ENCODE results near the gene ENOX2.

The ENOX2 gene

DNA sequence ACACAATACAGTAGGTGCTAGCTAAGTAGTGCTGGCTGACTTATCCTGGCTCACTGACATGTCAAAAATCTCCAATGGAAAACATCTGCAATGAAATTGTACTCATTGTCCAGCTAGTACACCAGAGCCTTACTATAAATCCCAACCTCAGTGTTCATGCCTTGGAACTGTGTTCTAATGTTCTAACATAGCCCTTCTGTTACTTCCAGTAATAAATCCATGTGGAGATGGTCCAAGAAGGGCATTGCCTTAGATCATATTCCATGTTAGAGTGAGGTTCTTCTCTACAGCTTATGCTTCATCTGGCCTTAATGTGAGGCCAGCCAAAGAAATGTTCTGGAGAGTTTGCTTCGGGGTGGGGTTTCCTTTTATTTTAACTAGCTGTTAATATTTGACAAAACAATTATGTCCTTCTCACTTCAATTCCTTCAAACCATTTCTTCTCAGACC, 25.1 kb downstream of the ENOX2 start:
- Histone ChIP-seq H4K20me1 (ENCODE audit: insufficient read depth, low read length, poor library complexity, severe bottlenecking) (no peaks in the 10 kb centered on the region), H3K9me2 (replicated peaks; ENCODE audit: low read depth, low read length) (no peaks in the 10 kb centered on the region), H3K27me3 (ENCODE audit: insufficient read depth, low read length, poor library complexity, severe bottlenecking) (no peaks in the 10 kb centered on the region), H3K36me3 (ENCODE audit: insufficient read depth, low read length) (no peaks in the 10 kb centered on the region), H3K79me2 (ENCODE audit: insufficient read depth, low read length) (no peaks in the 10 kb centered on the region), H3K4me2 (ENCODE audit: low read depth, low read length, poor library complexity, severe bottlenecking) (no peak overlapping the region), H3F3A (ENCODE audit: low read depth) (no peaks in the 10 kb centered on the region), H3K9me3 (ENCODE audit: insufficient read depth, low read depth, low read length) (no peaks in the 10 kb centered on the region), H3K4me1 (ENCODE audit: insufficient read depth, low read length, poor library complexity, severe bottlenecking) (no peaks in the 10 kb centered on the region), H2AFZ (ENCODE audit: low read length) (no peak overlapping the region), H3K4me3 (ENCODE audit: low read length, poor library complexity, severe bottlenecking) (no peak overlapping the region), H3K9ac (ENCODE audit: low read depth, low read length, poor library complexity, severe bottlenecking) (no peak overlapping the region)
- TF ChIP-seq, protein P1, sequence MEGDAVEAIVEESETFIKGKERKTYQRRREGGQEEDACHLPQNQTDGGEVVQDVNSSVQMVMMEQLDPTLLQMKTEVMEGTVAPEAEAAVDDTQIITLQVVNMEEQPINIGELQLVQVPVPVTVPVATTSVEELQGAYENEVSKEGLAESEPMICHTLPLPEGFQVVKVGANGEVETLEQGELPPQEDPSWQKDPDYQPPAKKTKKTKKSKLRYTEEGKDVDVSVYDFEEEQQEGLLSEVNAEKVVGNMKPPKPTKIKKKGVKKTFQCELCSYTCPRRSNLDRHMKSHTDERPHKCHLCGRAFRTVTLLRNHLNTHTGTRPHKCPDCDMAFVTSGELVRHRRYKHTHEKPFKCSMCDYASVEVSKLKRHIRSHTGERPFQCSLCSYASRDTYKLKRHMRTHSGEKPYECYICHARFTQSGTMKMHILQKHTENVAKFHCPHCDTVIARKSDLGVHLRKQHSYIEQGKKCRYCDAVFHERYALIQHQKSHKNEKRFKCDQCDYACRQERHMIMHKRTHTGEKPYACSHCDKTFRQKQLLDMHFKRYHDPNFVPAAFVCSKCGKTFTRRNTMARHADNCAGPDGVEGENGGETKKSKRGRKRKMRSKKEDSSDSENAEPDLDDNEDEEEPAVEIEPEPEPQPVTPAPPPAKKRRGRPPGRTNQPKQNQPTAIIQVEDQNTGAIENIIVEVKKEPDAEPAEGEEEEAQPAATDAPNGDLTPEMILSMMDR (conservative IDR thresholded peaks at IDR 0.05; ENCODE audit: low read length): no peak
- no peak for TF ChIP-seq EZH2phosphoT487 (IDR thresholded peaks at IDR 0.05; ENCODE audit: borderline replicate concordance)

DNA sequence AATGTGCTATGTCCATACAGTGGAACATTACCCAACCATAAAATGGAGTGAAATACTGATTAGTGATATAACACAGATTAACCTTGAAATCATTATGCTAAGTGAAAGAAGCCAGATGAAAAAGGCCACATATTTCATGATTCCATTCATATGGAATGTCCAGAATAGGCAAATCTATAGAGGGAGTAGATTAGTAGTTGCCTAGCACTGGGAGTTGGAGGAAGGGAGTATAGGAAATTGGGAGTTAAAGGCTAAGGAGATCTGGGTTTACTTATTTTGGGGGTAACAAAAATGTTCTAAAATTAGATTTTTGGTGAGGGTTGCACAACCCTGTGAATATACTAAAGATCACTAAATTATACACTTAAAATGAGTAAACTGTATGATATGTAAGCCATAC, 26.8 kb downstream of the ENOX2 start:
- Histone ChIP-seq H2AFZ (ENCODE audit: low read length) (no peak overlapping the region), H3K79me2 (ENCODE audit: insufficient read depth, low read length) (no peaks in the 10 kb centered on the region), H4K20me1 (ENCODE audit: insufficient read depth, low read length, poor library complexity, severe bottlenecking) (no peaks in the 10 kb centered on the region), H3K9me2 (replicated peaks; ENCODE audit: low read depth, low read length) (no peaks in the 10 kb centered on the region), H3F3A (ENCODE audit: low read depth) (no peaks in the 10 kb centered on the region), H3K36me3 (ENCODE audit: insufficient read depth, low read length) (no peaks in the 10 kb centered on the region), H3K27me3 (ENCODE audit: insufficient read depth, low read length, poor library complexity, severe bottlenecking) (no peaks in the 10 kb centered on the region), H3K9ac (ENCODE audit: low read depth, low read length, poor library complexity, severe bottlenecking) (no peak overlapping the region), H3K9me3 (ENCODE audit: insufficient read depth, low read depth, low read length) (no peaks in the 10 kb centered on the region), H3K4me1 (ENCODE audit: insufficient read depth, low read length, poor library complexity, severe bottlenecking) (no peaks in the 10 kb centered on the region), H3K4me3 (ENCODE audit: low read length, poor library complexity, severe bottlenecking) (no peak overlapping the region), H3K4me2 (ENCODE audit: low read depth, low read length, poor library complexity, severe bottlenecking) (no peak overlapping the region)
- TF ChIP-seq EZH2phosphoT487 (IDR thresholded peaks at IDR 0.05; ENCODE audit: borderline replicate concordance): no peak

DNA sequence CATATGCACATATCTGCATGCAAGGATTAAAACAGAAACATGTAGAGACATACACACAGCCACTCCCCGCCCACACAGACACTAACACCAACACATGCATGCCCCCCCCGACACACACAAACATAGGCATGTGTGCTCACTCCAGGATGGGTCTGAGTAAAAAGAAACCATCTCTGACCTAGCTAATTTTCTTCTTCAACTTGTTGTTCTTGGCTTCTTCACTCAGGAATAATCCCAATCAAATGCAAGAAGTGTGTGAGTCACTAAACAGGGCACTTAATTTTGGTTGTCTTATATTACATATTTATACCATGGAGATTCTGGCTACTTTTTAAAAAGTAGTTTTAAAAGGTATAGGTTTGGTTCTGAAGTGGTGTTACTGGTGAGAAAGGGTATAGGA, 28.3 kb downstream of the ENOX2 start:
- H3K9ac ChIP-seq (ENCODE audit: low read depth, low read length, poor library complexity, severe bottlenecking): no peak overlapping the region
- no peak for TF ChIP-seq EZH2phosphoT487 (IDR thresholded peaks at IDR 0.05; ENCODE audit: borderline replicate concordance)
- TF ChIP-seq, protein P1 (conservative IDR thresholded peaks at IDR 0.05; ENCODE audit: low read length): no peak
- no peaks in the 10 kb centered on the region for H4K20me1 ChIP-seq (ENCODE audit: insufficient read depth, low read length, poor library complexity, severe bottlenecking)
- no peaks in the 10 kb centered on the region for H3K4me1 ChIP-seq (ENCODE audit: insufficient read depth, low read length, poor library complexity, severe bottlenecking)
- no peaks in the 10 kb centered on the region for H3K9me3 ChIP-seq (ENCODE audit: insufficient read depth, low read depth, low read length)
- H3K4me3 ChIP-seq (ENCODE audit: low read length, poor library complexity, severe bottlenecking): no peak overlapping the region
- no peaks in the 10 kb centered on the region for H3K36me3 ChIP-seq (ENCODE audit: insufficient read depth, low read length)
- no peak overlapping the region for H3K4me2 ChIP-seq (ENCODE audit: low read depth, low read length, poor library complexity, severe bottlenecking)
- no peaks in the 10 kb centered on the region for H3F3A ChIP-seq (ENCODE audit: low read depth)
- H3K27me3 ChIP-seq (ENCODE audit: insufficient read depth, low read length, poor library complexity, severe bottlenecking): no peaks in the 10 kb centered on the region
- no peaks in the 10 kb centered on the region for H3K9me2 ChIP-seq (replicated peaks; ENCODE audit: low read depth, low read length)
- no peak overlapping the region for H2AFZ ChIP-seq (ENCODE audit: low read length)
- H3K79me2 ChIP-seq (ENCODE audit: insufficient read depth, low read length): no peaks in the 10 kb centered on the region

DNA sequence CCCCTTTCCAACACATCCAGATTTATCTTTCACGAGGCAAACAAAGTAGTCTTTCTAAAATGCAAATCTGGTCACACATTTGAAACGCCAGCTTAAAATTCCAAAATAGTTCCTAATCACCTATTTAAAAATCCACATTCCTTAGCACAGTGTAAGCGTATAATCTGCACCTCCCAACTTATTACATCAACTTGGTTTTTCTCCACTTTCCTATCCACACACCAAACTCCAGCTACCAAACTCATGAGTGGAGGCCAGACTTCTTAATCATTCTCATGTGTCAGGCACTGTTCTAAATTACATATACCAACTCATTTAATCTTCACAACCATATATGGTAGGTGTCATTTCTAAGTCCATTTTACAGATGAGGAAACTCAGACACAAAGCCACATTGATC, 33.8 kb downstream of the ENOX2 start:
- Histone ChIP-seq H3K9me2 (replicated peaks; ENCODE audit: low read depth, low read length) (no peaks in the 10 kb centered on the region), H2AFZ (ENCODE audit: low read length) (no peak overlapping the region), H3K36me3 (ENCODE audit: insufficient read depth, low read length) (no peaks in the 10 kb centered on the region), H3K4me3 (ENCODE audit: low read length, poor library complexity, severe bottlenecking) (no peak overlapping the region), H3K4me1 (ENCODE audit: insufficient read depth, low read length, poor library complexity, severe bottlenecking) (no peaks in the 10 kb centered on the region), H3K79me2 (ENCODE audit: insufficient read depth, low read length) (no peaks in the 10 kb centered on the region), H3K9ac (ENCODE audit: low read depth, low read length, poor library complexity, severe bottlenecking) (no peak overlapping the region), H3K9me3 (ENCODE audit: insufficient read depth, low read depth, low read length) (no peaks in the 10 kb centered on the region), H3F3A (ENCODE audit: low read depth) (no peaks in the 10 kb centered on the region), H4K20me1 (ENCODE audit: insufficient read depth, low read length, poor library complexity, severe bottlenecking) (no peaks in the 10 kb centered on the region), H3K27me3 (ENCODE audit: insufficient read depth, low read length, poor library complexity, severe bottlenecking) (no peaks in the 10 kb centered on the region), H3K4me2 (ENCODE audit: low read depth, low read length, poor library complexity, severe bottlenecking) (no peak overlapping the region)
- TF ChIP-seq EZH2phosphoT487 (IDR thresholded peaks at IDR 0.05; ENCODE audit: borderline replicate concordance): no peak
- TF ChIP-seq, protein P1 (conservative IDR thresholded peaks at IDR 0.05; ENCODE audit: low read length): no peak
